GM21529 (cell line): ENCODE measurements around the gene UBAC2.
"Not testable (repeated sequence)": the region's sequence is repeated elsewhere in the genome, so short reads cannot be mapped to it uniquely, and the experiment has no call there.

Experiments
- ATAC-seq: cut with Tn5 transposase; IDR thresholded peaks from one replicate; pipeline ENCODE4 v1.9.1; 2021; ENCODE audit not compliant: unreplicated experiment

UBAC2 gene

GRCh38 chr13:99386495-99386894 lies 185.8 kb downstream of the UBAC2 start:
- no peak for ATAC-seq

GRCh38 chr13:99386911-99387788 lies 186.5 kb downstream of the UBAC2 start:
- ATAC-seq, result peak; percentile 59

- no peak for ATAC-seq
Observed at GRCh38 chr13:99388334-99388923, 187.8 kb downstream of the UBAC2 start.

- ATAC-seq, result not testable (repeated sequence)
Observed at GRCh38 chr13:99389094-99389493, 188.4 kb downstream of the UBAC2 start.

GRCh38 chr13:99389520-99390304 lies 189.1 kb downstream of the UBAC2 start:
- no peak for ATAC-seq

- ATAC-seq, result no peak
Observed at GRCh38 chr13:99390601-99391000, 189.9 kb downstream of the UBAC2 start.

- ATAC-seq, result no peak
Observed at GRCh38 chr13:99391781-99392469, 191.3 kb downstream of the UBAC2 start.

GRCh38 chr13:99392470-99393135 lies 191.9 kb downstream of the UBAC2 start:
- ATAC-seq, result no peak

- not testable (repeated sequence) for ATAC-seq
Observed at GRCh38 chr13:99393391-99393790, 192.7 kb downstream of the UBAC2 start.

- no peak for ATAC-seq
Observed at GRCh38 chr13:99393791-99394735, 193.4 kb downstream of the UBAC2 start.

GRCh38 chr13:99395436-99395835 lies 194.8 kb downstream of the UBAC2 start:
- ATAC-seq, result no peak

- no peak for ATAC-seq
Observed at GRCh38 chr13:99396446-99396845, 195.8 kb downstream of the UBAC2 start.

GRCh38 chr13:99398071-99398470 lies 197.4 kb downstream of the UBAC2 start:
- no peak for ATAC-seq

- no peak for ATAC-seq
Observed at GRCh38 chr13:99398916-99399622, 198.4 kb downstream of the UBAC2 start.

GRCh38 chr13:99399623-99399974 lies 198.9 kb downstream of the UBAC2 start:
- no peak for ATAC-seq

- ATAC-seq, result no peak
Observed at GRCh38 chr13:99403458-99403971, 202.9 kb downstream of the UBAC2 start.

- ATAC-seq, result no peak
Observed at GRCh38 chr13:99404005-99404755, 203.5 kb downstream of the UBAC2 start.

- no peak for ATAC-seq
Observed at GRCh38 chr13:99405966-99406365, 205.3 kb downstream of the UBAC2 start.
